A549 (cell line): Measurements from ENCODE around the gene MEI4. TPM values are rescaled to one million over a fixed set of nuclear protein-coding genes. Genes with fewer than 3 reads are reported as not detected.

Experiments used
- ATAC-seq, 2 experiments: fragments of 200-7000 bp in 1 of 2; fragments of >200 bp in 1 of 2; cut with Nextera tagmentation in 1 of 2; cut with Tn5 transposase in 1 of 2; 3 replicates each; pipeline versions ENCODE4 v1.8.0 to v1.9.1; 2018 to 2020; ENCODE audit warnings: mild to moderate bottlenecking in 1 of 2, moderate library complexity in 1 of 2
- CTCF ChIA-PET: fragments of 300-600 bp; sonication (Branson Sonifier 250); formaldehyde crosslinking; extraction: SDS; loops from one replicate; lab custom pipeline; 2021; ENCODE audit warnings: antibody characterized with exemption, inconsistent platforms; lab: Yijun Ruan, JAX
- POLR2A ChIA-PET: fragments of 350-600 bp; formaldehyde crosslinking; extraction: SDS; loops from one replicate; lab custom pipeline; 2021; ENCODE audit warnings: antibody characterized with exemption, inconsistent platforms; lab: Yijun Ruan, JAX
- DNase-seq, 2 experiments: peaks; one replicate each; pipeline versions ENCODE4 v3.0.0 to v3.0.0-alpha.2; 2011 to 2016; ENCODE audit warnings: low read depth in 1 of 2, low spot score in 1 of 2
- FAIRE-seq: peaks from 2 replicates; lab custom pipeline; 2011; peaks lifted over from hg19 to GRCh38; lab: Jason Lieb, UNC
- H3K27ac ChIP-seq, 2 experiments: fragments of >200 bp; sonication (Bioruptor Twin); formaldehyde crosslinking; 3 replicates each; pipeline ENCODE4 v1.5.1; 2016 to 2017
- H3K4me1 ChIP-seq: fragments of >200 bp; sonication (Bioruptor Twin); formaldehyde crosslinking; 3 replicates; pipeline ENCODE4 v1.6.1; 2016
- H3K4me2 ChIP-seq: fragments of >200 bp; sonication (Bioruptor Twin); formaldehyde crosslinking; 3 replicates; pipeline ENCODE4 v1.6.1; 2016
- H3K4me3 ChIP-seq: fragments of >200 bp; sonication (Bioruptor Twin); formaldehyde crosslinking; 3 replicates; pipeline ENCODE4 v1.5.1; 2016
- H3K9me3 ChIP-seq: fragments of >200 bp; sonication (Bioruptor Twin); formaldehyde crosslinking; 3 replicates; pipeline ENCODE4 v1.6.1; 2016
- CBX2 ChIP-seq: fragments of 200-600 bp; sonication (generic); IDR thresholded peaks from 2 replicates; pipeline ENCODE4 v1.6.1; 2016; ENCODE audit warnings: low read depth, mild to moderate bottlenecking, borderline replicate concordance
- CHD4 ChIP-seq: fragments of 200-600 bp; sonication (generic); IDR thresholded peaks from 2 replicates; pipeline ENCODE4 v1.6.1; 2016; ENCODE audit warnings: antibody characterized with exemption, mild to moderate bottlenecking, borderline replicate concordance
- EHF ChIP-seq: fragments of 250-450 bp; sonication (Bioruptor Pico); IDR thresholded peaks from 2 replicates; pipeline ENCODE4 v1.5.0; 2020; ENCODE audit warnings: mild to moderate bottlenecking
- EHMT2 ChIP-seq: fragments of 200-600 bp; sonication (generic); IDR thresholded peaks from 2 replicates; pipeline ENCODE4 v1.6.1; 2016; ENCODE audit warnings: antibody characterized with exemption, low read depth, mild to moderate bottlenecking, moderate library complexity
- FOSL2 ChIP-seq, 2 experiments: fragments of 450-650 bp in 1 of 2; fragments of >200 bp in 1 of 2; sonication (Bioruptor Twin) in 1 of 2; formaldehyde crosslinking; IDR thresholded peaks; 2 replicates each; pipeline versions ENCODE4 v1.5.0 to v1.6.1; 2016 to 2020; ENCODE audit warnings: mild to moderate bottlenecking in 1 of 2, moderate library complexity in 1 of 2
- HDAC2 ChIP-seq: fragments of 200-600 bp; sonication (generic); IDR thresholded peaks from 2 replicates; pipeline ENCODE4 v1.6.1; 2016
- HOXB5 ChIP-seq: fragments of 250-450 bp; sonication (Bioruptor Pico); IDR thresholded peaks from 2 replicates; pipeline ENCODE4 v1.5.0; 2020; ENCODE audit warnings: mild to moderate bottlenecking, moderate library complexity
- KDM5A ChIP-seq: fragments of 200-600 bp; sonication (generic); IDR thresholded peaks from 2 replicates; pipeline ENCODE4 v1.6.1; 2016; ENCODE audit warnings: antibody characterized with exemption, mild to moderate bottlenecking
- MAX ChIP-seq: IDR thresholded peaks from 2 replicates; pipeline ENCODE4 v1.6.1; 2012
- MAZ ChIP-seq: fragments of 150-350 bp; IDR thresholded peaks from 2 replicates; pipeline ENCODE4 v1.6.1; 2014; ENCODE audit warnings: antibody characterized with exemption, low read depth, low read length, borderline replicate concordance
- MYC ChIP-seq: IDR thresholded peaks from 2 replicates; pipeline ENCODE4 v1.6.1; 2012; ENCODE audit warnings: mild to moderate bottlenecking, inconsistent platforms, low read length, improper control_type of control experiment, borderline replicate concordance
- NFE2L2 ChIP-seq: fragments of 150-350 bp; conservative IDR thresholded peaks from 2 replicates; pipeline ENCODE4 v1.6.1; 2014; ENCODE audit warnings: low read length
- NPAS2 ChIP-seq: fragments of 250-450 bp; sonication (Bioruptor Pico); IDR thresholded peaks from 2 replicates; pipeline ENCODE4 v1.8.0; 2022; ENCODE audit warnings: mild to moderate bottlenecking, moderate library complexity, borderline replicate concordance
- POLR2A ChIP-seq: IDR thresholded peaks from 2 replicates; pipeline ENCODE4 v1.6.1; 2012; ENCODE audit warnings: mild to moderate bottlenecking, low read length
- RARB ChIP-seq: fragments of 250-450 bp; sonication (Bioruptor Pico); IDR thresholded peaks from 2 replicates; pipeline ENCODE4 v1.8.0; 2021; ENCODE audit warnings: mild to moderate bottlenecking, moderate library complexity
- RCOR1 ChIP-seq: fragments of 150-350 bp; IDR thresholded peaks from 2 replicates; pipeline ENCODE4 v1.6.1; 2014; ENCODE audit warnings: antibody characterized with exemption, low read length, low read depth
- REST ChIP-seq: fragments of 200-600 bp; sonication (generic); IDR thresholded peaks from 2 replicates; pipeline ENCODE4 v1.6.1; 2016; ENCODE audit warnings: antibody characterized with exemption, mild to moderate bottlenecking, moderate library complexity
- RNF2 ChIP-seq: fragments of 200-600 bp; sonication (generic); IDR thresholded peaks from 2 replicates; pipeline ENCODE4 v1.6.1; 2016; ENCODE audit warnings: low read depth, mild to moderate bottlenecking, antibody characterized with exemption, moderate library complexity, borderline replicate concordance
- SMC3 ChIP-seq: fragments of >200 bp; sonication (Bioruptor Twin); formaldehyde crosslinking; IDR thresholded peaks from 3 replicates; pipeline ENCODE4 v1.6.1; 2018; ENCODE audit warnings: inconsistent platforms
- TFCP2L1 ChIP-seq: fragments of 250-450 bp; sonication (Bioruptor Pico); IDR thresholded peaks from 2 replicates; pipeline ENCODE4 v1.5.0; 2021; ENCODE audit warnings: mild to moderate bottlenecking
- TP53 ChIP-seq: fragments of 250-450 bp; sonication (Bioruptor Pico); IDR thresholded peaks from 2 replicates; pipeline ENCODE4 v1.5.0; 2021; ENCODE audit warnings: mild to moderate bottlenecking, moderate library complexity
- ZC3H11A ChIP-seq: fragments of 450-650 bp; IDR thresholded peaks from 2 replicates; pipeline ENCODE4 v1.6.1; 2014; ENCODE audit warnings: antibody characterized with exemption, mild to moderate bottlenecking
- ZSCAN20 ChIP-seq: fragments of 250-450 bp; sonication (Bioruptor Pico); IDR thresholded peaks from 2 replicates; pipeline ENCODE4 v1.8.0; 2022; ENCODE audit warnings: mild to moderate bottlenecking, moderate library complexity
- WGBS: methylation state at CpG from one replicate; pipeline ENCODE4 v1.1.6; 2017; ENCODE audit errors: missing lambda C conversion rate; 5-methylcytosine and 5-hydroxymethylcytosine counted together
- polyA plus RNA-seq, 4 experiments: library from polyadenylated mRNA; depleted of rRNA in 3 of 4; stranded (reverse); fragments of >200 nt; fragmentation: RNase III in 1 of 4; extraction: RNeasy Plus Mini Kit Qiagen cat#74134 plus additional on column Dnase treatment in 1 of 4; gene quantifications; 2 replicates in 3 of 4; 3 replicates in 1 of 4; pipeline ENCODE4 v1.2.3, GENCODE V29; 2011 to 2017
- TF ChIP-seq, protein P1 (sequence below): fragments of 250-450 bp; sonication (Bioruptor Pico); IDR thresholded peaks from 2 replicates; pipeline ENCODE4 v1.5.0; 2021; ENCODE audit warnings: mild to moderate bottlenecking, moderate library complexity, borderline replicate concordance

The MEI4 gene
- polyA plus RNA-seq, 2 of the 4 experiments (the other 2 are of a cell fraction) = not detected

GRCh38 chr6:77883851-77884250 lies 231.0 kb downstream of the MEI4 start:
- FAIRE-seq (no peak), ATAC-seq (no peak), DNase-seq (no peak)
- no peak overlapping the region for H3K4me3 ChIP-seq
- ChIA-PET CTCF (no interaction called here), POLR2A (no interaction called here)
- WGBS = 33% methylated on average over 2 of the region's 2 CpGs
- H3K27ac ChIP-seq = no peak overlapping the region
- TF ChIP-seq RARB = no peak
- TF ChIP-seq NPAS2 (CRISPR knock-in tag) = no peak
- no peak for TF ChIP-seq HOXB5 (CRISPR knock-in tag)
- TF ChIP-seq ZSCAN20 = no peak
- TF ChIP-seq ZC3H11A = no peak
- no peak for TF ChIP-seq SMC3
- no peak for TF ChIP-seq MAZ
- no peak overlapping the region for H3K4me2 ChIP-seq
- no peaks in the 10 kb centered on the region for H3K4me1 ChIP-seq
- no peaks in the 10 kb centered on the region for H3K9me3 ChIP-seq

DNA sequence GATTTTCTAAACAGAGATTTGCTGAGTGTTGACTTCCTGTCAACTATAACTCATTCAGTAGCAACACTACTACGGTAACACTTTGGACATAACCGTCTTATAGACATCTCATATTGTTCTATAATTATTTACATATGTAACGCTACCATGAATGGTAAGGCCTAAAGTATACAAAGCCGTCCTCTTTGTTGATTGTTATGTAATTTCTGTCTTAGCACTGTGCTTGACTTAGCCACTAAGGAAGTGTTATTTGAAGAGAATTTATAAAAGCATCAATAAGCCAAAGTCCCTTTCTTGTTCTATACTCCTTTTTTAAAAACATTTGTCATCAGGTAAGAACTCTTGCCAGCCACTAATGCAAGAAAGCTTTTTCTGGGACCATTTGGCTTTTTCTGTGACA lies 240.6 kb downstream of the MEI4 start:
- no peak for ATAC-seq
- DNase-seq = no peak
- H3K27ac ChIP-seq = no peak overlapping the region
- no peak overlapping the region for H3K4me2 ChIP-seq
- no peak overlapping the region for H3K4me3 ChIP-seq
- ChIA-PET POLR2A (no interaction called here), CTCF (no interaction called here)
- WGBS = 27% methylated on average over 4 of the region's 4 CpGs
- no peaks in the 10 kb centered on the region for H3K4me1 ChIP-seq
- no peak for FAIRE-seq
- TF ChIP-seq REST (no peak), HDAC2 (no peak), ZSCAN20 (no peak), POLR2A (no peak), CBX2 (no peak), RCOR1 (no peak), TFCP2L1 (no peak)
- no peaks in the 10 kb centered on the region for H3K9me3 ChIP-seq

DNA sequence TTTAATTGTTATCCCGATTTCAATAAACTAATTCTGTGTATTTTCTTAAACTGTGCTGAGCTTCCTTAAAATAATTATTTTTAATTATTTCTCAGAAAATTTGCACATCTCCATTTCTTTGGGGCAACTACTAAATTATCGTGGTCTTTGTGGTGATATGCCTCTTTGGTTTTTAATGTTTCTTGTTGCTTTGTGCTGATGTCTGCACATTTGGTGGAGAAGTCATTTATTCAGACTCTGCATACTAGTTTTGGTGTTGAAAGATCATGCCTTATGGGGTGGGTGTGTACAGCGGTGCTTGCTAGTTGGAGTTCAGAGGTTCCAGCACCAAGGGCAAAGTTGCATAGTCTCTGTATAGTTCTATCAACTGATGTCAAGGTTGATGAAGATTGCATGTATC lies 253.2 kb downstream of the MEI4 start:
- H3K4me1 ChIP-seq = no peaks in the 10 kb centered on the region
- H3K4me3 ChIP-seq = no peak overlapping the region
- WGBS = 15% methylated on average over 3 of the region's 3 CpGs
- H3K27ac ChIP-seq = no peak overlapping the region
- no peak for DNase-seq
- H3K9me3 ChIP-seq = no peaks in the 10 kb centered on the region
- ChIA-PET CTCF (no interaction called here), POLR2A (no interaction called here)
- H3K4me2 ChIP-seq = no peak overlapping the region
- no peak for ATAC-seq
- FAIRE-seq = no peak
- TF ChIP-seq MAX (no peak), NPAS2 (CRISPR knock-in tag) (no peak), CBX2 (no peak), KDM5A (no peak)
- TF ChIP-seq, protein P1, sequence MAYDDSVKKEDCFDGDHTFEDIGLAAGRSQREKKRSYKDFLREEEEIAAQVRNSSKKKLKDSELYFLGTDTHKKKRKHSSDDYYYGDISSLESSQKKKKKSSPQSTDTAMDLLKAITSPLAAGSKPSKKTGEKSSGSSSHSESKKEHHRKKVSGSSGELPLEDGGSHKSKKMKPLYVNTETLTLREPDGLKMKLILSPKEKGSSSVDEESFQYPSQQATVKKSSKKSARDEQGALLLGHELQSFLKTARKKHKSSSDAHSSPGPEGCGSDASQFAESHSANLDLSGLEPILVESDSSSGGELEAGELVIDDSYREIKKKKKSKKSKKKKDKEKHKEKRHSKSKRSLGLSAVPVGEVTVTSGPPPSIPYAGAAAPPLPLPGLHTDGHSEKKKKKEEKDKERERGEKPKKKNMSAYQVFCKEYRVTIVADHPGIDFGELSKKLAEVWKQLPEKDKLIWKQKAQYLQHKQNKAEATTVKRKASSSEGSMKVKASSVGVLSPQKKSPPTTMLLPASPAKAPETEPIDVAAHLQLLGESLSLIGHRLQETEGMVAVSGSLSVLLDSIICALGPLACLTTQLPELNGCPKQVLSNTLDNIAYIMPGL (CRISPR knock-in tag) = no peak

- Histone ChIP-seq H3K4me1 (no peaks in the 10 kb centered on the region), H3K4me2 (no peak overlapping the region), H3K27ac (no peak overlapping the region), H3K9me3 (no peaks in the 10 kb centered on the region), H3K4me3 (no peak overlapping the region)
- POLR2A ChIA-PET = no interaction called here
- ATAC-seq = no peak
- FAIRE-seq = no peak
- DNase-seq = no peak
- CTCF ChIA-PET = no interaction called here
- WGBS = 12% methylated on average over 1 of the region's 1 CpG
- no peak for TF ChIP-seq EHMT2
- TF ChIP-seq NPAS2 (CRISPR knock-in tag) = no peak
- no peak for TF ChIP-seq NFE2L2
- TF ChIP-seq TP53 (CRISPR knock-in tag) = no peak
- TF ChIP-seq MYC = no peak
- no peak for TF ChIP-seq EHF (CRISPR knock-in tag)
- TF ChIP-seq FOSL2 (IDR thresholded peaks at IDR 0.05) = no peak
- no peak for TF ChIP-seq FOSL2 (CRISPR knock-in tag; IDR thresholded peaks at IDR 0.05)
- TF ChIP-seq HOXB5 (CRISPR knock-in tag) = no peak
- TF ChIP-seq CBX2 = no peak
- TF ChIP-seq RNF2 = no peak
- no peak for TF ChIP-seq CHD4
These were observed 258.0 kb downstream of the MEI4 start for GRCh38 chr6:77910826-77911225.
